Chondrocyte (in vitro differentiated cells): ENCODE measurements around the gene KIF26B. TPM values are rescaled to one million over a fixed set of nuclear protein-coding genes. Genes with fewer than 3 reads are reported as not detected.
"Not testable (repeated sequence)": the region's sequence is repeated elsewhere in the genome, so short reads cannot be mapped to it uniquely, and the experiment has no call there.

Experiments
- DNase-seq: peaks from one replicate; pipeline ENCODE4 v3.0.0; 2021; ENCODE audit warnings: mixed read lengths, low spot score
- H3K27ac Mint-ChIP-seq: one replicate; pipeline ENCODE4 v1.8.0; 2021; ENCODE audit warnings: mild to moderate bottlenecking, moderate library complexity, mixed read lengths; ENCODE audit not compliant: unreplicated experiment
- H3K27me3 Mint-ChIP-seq: 2 replicates; pipeline ENCODE4 v1.8.0; 2021; ENCODE audit warnings: low read depth, mixed read lengths
- H3K36me3 Mint-ChIP-seq: 2 replicates; pipeline ENCODE4 v1.8.0; 2021; ENCODE audit warnings: low read depth, mixed read lengths
- H3K4me1 Mint-ChIP-seq: 2 replicates; pipeline ENCODE4 v1.8.0; 2021; ENCODE audit warnings: low read depth, mild to moderate bottlenecking, mixed read lengths
- H3K4me3 Mint-ChIP-seq: one replicate; pipeline ENCODE4 v1.8.0; 2021; ENCODE audit warnings: mild to moderate bottlenecking, moderate library complexity, mixed read lengths; ENCODE audit not compliant: unreplicated experiment
- H3K9me3 Mint-ChIP-seq: 2 replicates; pipeline ENCODE4 v1.8.0; 2021; ENCODE audit warnings: low read depth, mixed read lengths
- CTCF ChIP-seq: fragments of 200-600 bp; sonication (generic); IDR thresholded peaks from 2 replicates; pipeline ENCODE4 v1.5.0; 2021; ENCODE audit warnings: antibody characterized with exemption, mild to moderate bottlenecking, moderate library complexity
- total RNA-seq: library from RNA; stranded (reverse); gene quantifications from 3 replicates; pipeline ENCODE4 v1.2.1, GENCODE V29; 2021

Gene KIF26B
- total RNA-seq, 1 donor from 2014 or later = 47.0 TPM

DNA sequence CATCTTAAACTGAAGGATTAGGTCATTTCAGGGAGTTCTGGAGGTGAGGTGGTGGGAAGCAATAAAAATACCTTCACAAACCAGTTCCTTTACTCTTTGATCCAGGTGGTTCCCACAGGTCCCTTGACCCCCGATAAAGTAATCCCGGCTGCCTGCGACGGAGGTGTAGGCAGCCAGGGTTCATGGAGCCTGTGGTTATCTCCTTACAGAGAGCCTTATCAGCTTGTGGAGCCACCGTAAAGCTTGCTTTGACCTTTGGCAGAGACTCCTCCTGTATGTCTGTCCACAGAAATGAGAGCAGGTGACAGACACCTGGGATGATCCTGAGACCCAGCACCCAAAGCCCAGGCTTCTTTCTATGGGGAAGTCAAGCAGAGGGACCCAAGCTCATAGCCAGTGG, 243.4 kb downstream of the KIF26B start:
- Mint-ChIP-seq H3K27ac (no peak overlapping the region), H3K9me3 (peaks cover 3% of the 10 kb centered on the region), H3K27me3 (no peaks in the 10 kb centered on the region), H3K36me3 (peaks cover 7% of the 10 kb centered on the region), H3K4me3 (no peak overlapping the region), H3K4me1 (peaks cover 10% of the 10 kb centered on the region)
- no peak for DNase-seq
- no peak for TF ChIP-seq CTCF

GRCh38 chr1:245401881-245402587, 247.2 kb downstream of the KIF26B start:
- H3K27me3 Mint-ChIP-seq = no peaks in the 10 kb centered on the region
- H3K9me3 Mint-ChIP-seq = no peaks in the 10 kb centered on the region
- no peak for DNase-seq
- no peak overlapping the region for H3K4me3 Mint-ChIP-seq
- peaks cover 3% of the 10 kb centered on the region for H3K36me3 Mint-ChIP-seq
- no peak for TF ChIP-seq CTCF
- no peak overlapping the region for H3K27ac Mint-ChIP-seq
- peaks cover 5% of the 10 kb centered on the region for H3K4me1 Mint-ChIP-seq

DNA sequence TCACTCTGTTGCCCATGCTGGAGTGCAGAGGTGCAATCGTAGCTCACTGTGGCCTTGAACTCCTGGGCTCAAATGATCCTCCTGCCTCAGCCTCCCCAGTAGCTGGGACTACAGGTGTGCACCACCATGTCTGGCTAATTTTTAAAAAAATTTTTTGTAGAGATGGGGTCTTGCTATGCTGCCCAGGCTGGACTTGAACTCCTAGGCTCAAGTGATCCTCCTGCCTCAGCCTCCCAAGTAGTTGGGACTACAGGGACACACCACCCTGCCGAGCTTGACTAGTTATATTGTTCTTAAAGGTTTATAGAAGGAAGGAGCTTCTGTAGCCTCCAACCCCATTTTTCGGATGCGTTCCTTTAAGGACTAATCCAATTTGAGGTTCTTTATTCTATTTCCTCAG, 248.2 kb downstream of the KIF26B start:
- not testable (repeated sequence) for H3K36me3 Mint-ChIP-seq, DNase-seq, H3K27me3 Mint-ChIP-seq, H3K9me3 Mint-ChIP-seq, H3K4me1 Mint-ChIP-seq, H3K27ac Mint-ChIP-seq, H3K4me3 Mint-ChIP-seq

DNA sequence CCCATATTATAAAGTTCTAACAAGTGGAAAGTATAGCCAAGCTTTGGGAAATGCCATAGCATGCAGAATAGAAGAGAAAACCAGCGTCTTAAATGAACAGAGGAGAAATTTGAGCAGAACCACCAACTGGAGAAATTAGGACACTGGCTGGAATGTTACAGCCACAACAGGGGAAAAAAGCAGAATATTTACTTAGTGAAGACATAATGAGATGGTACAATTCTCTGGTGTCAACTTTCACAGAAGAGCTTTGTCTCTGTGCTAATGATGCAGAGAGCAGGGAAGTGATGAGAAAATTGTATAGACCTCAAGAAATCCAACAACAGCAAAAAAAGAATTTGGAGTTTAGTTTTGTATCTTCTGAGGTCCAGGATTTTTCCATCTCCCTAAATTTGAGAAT, 249.7 kb downstream of the KIF26B start:
- H3K4me1 Mint-ChIP-seq = peaks cover 5% of the 10 kb centered on the region
- H3K36me3 Mint-ChIP-seq = no peaks in the 10 kb centered on the region
- H3K4me3 Mint-ChIP-seq = no peak overlapping the region
- DNase-seq = no peak
- no peak for TF ChIP-seq CTCF
- H3K9me3 Mint-ChIP-seq = no peaks in the 10 kb centered on the region
- H3K27ac Mint-ChIP-seq = no peak overlapping the region
- H3K27me3 Mint-ChIP-seq = no peaks in the 10 kb centered on the region

DNA sequence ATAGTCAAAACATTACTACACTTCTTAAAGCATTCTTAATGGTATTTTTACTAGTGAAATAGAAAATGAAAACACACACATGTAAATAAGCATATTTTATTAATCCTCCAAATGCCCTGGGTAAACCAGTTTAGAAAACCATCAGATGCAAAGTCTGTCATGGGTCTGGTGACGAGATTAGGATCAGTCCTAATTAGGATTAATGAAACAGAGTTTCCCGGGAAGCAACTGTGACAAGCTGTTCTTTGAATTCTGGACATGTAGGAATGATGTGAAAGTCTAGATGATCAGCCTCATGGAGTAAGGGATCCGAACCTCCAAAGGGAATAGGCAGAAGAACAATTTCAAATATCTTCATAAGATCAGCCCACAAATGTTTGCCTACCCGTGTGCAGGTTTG, 250.2 kb downstream of the KIF26B start:
- H3K4me1 Mint-ChIP-seq = peaks cover 5% of the 10 kb centered on the region
- H3K9me3 Mint-ChIP-seq = no peaks in the 10 kb centered on the region
- H3K4me3 Mint-ChIP-seq = no peak overlapping the region
- DNase-seq = no peak
- no peaks in the 10 kb centered on the region for H3K36me3 Mint-ChIP-seq
- no peak overlapping the region for H3K27ac Mint-ChIP-seq
- no peaks in the 10 kb centered on the region for H3K27me3 Mint-ChIP-seq
- TF ChIP-seq CTCF = no peak

- Mint-ChIP-seq H3K4me3 (no peak overlapping the region), H3K27ac (no peak overlapping the region), H3K9me3 (no peaks in the 10 kb centered on the region), H3K36me3 (no peaks in the 10 kb centered on the region), H3K27me3 (no peaks in the 10 kb centered on the region), H3K4me1 (peaks cover 10% of the 10 kb centered on the region)
- no peak for DNase-seq
- no peak for TF ChIP-seq CTCF
Observed at GRCh38 chr1:245406426-245406825, 251.6 kb downstream of the KIF26B start.
